K562 (cell line): ENCODE measurements around the gene OSM. TPM values are rescaled to one million over a fixed set of nuclear protein-coding genes. Genes with fewer than 3 reads are reported as not detected.

Source experiments
- ATAC-seq: fragments of 200-7000 bp; cut with Tn5 transposase; 3 replicates; pipeline ENCODE4 v1.9.1; 2020; ENCODE audit warnings: moderate library complexity
- BruUV-seq: library from RNA; stranded (reverse); fragments of 400-500 nt; replicated peaks from 2 replicates; lab custom pipeline; 2021; lab: Mats Ljungman, UMichigan
- CTCF ChIA-PET: fragments of 300-600 bp; formaldehyde crosslinking; extraction: SDS; loops from one replicate; lab custom pipeline; 2021; ENCODE audit warnings: low intra/inter-chr PET ratio; lab: Yijun Ruan, JAX
- POLR2A ChIA-PET: fragments of 300-600, 350-650 bp; sonication (Branson Sonifier 250); formaldehyde crosslinking; extraction: SDS; loops from one replicate; lab custom pipeline; 2021; ENCODE audit warnings: antibody characterized with exemption, inconsistent platforms; lab: Yijun Ruan, JAX
- DNase-seq, 4 experiments: peaks; one replicate each; pipeline versions ENCODE4 v3.0.0 to v3.0.0-alpha.2; 2011 to 2018; ENCODE audit warnings: low spot score in 3 of 4, mixed read lengths in 3 of 4; ENCODE audit errors: extremely low read depth in 1 of 4
- FAIRE-seq: peaks from 2 replicates; lab custom pipeline; 2011; peaks lifted over from hg19 to GRCh38; lab: Jason Lieb, UNC
- H2AFZ ChIP-seq: 2 replicates; pipeline ENCODE4 v1.6.0; 2011; ENCODE audit warnings: low read depth, low read length, control low read depth, inconsistent platforms
- H3K27ac ChIP-seq: fragments of 200-600 bp; 3 replicates; pipeline ENCODE4 v1.8.0; 2011; ENCODE audit warnings: low read depth, mild to moderate bottlenecking, control low read depth, inconsistent platforms, low read length, moderate library complexity, mixed read lengths; ENCODE audit errors: extremely low read depth
- H3K27me3 ChIP-seq, 2 experiments: fragments of 300-600 bp in 1 of 2; 2 replicates in 1 of 2; 3 replicates in 1 of 2; pipeline versions ENCODE4 v1.6.0 to v1.8.0; 2011; ENCODE audit warnings: inconsistent platforms in 2 of 2, low read length in 2 of 2, mild to moderate bottlenecking in 1 of 2, mixed read lengths in 1 of 2, moderate library complexity in 1 of 2; ENCODE audit not compliant: control insufficient read depth in 2 of 2, insufficient read depth in 2 of 2
- H3K36me3 ChIP-seq: fragments of 300-600 bp; 3 replicates; pipeline ENCODE4 v1.8.0; 2011; ENCODE audit warnings: mild to moderate bottlenecking, low read length, inconsistent platforms; ENCODE audit not compliant: control insufficient read depth, insufficient read depth
- H3K4me1 ChIP-seq, 2 experiments: fragments of 200-600 bp in 1 of 2; replicated peaks in 1 of 2; 2 replicates in 1 of 2; 3 replicates in 1 of 2; pipeline versions ENCODE4 v1.5.1 to v1.8.0; 2011; ENCODE audit warnings: inconsistent platforms in 2 of 2, low read length in 2 of 2, mild to moderate bottlenecking in 1 of 2, mixed read lengths in 1 of 2, moderate library complexity in 1 of 2; ENCODE audit not compliant: control insufficient read depth in 2 of 2, insufficient read depth in 2 of 2
- H3K4me2 ChIP-seq: 2 replicates; pipeline ENCODE4 v1.6.1; 2011; ENCODE audit warnings: low read length, control low read depth, inconsistent platforms, mixed read lengths; ENCODE audit not compliant: insufficient read depth
- H3K4me3 ChIP-seq: fragments of 200-600 bp; sonication (generic), shearing (Covaris generic); 2 replicates; pipeline ENCODE4 v1.5.1; 2016; ENCODE audit warnings: control low read depth, inconsistent platforms
- H3K79me2 ChIP-seq: fragments of 200-600 bp; 3 replicates; pipeline ENCODE4 v1.8.0; 2011; ENCODE audit warnings: low read length, inconsistent platforms; ENCODE audit not compliant: control insufficient read depth, insufficient read depth
- H3K9ac ChIP-seq, 2 experiments: 2 replicates each; pipeline versions ENCODE4 v1.6.0 to v1.6.1; 2011; ENCODE audit warnings: low read depth in 2 of 2, low read length in 2 of 2, control low read depth in 1 of 2, inconsistent platforms in 1 of 2, mild to moderate bottlenecking in 1 of 2, mixed read lengths in 1 of 2; ENCODE audit not compliant: insufficient read depth in 1 of 2
- H3K9me1 ChIP-seq: one replicate; pipeline ENCODE4 v1.6.0; 2011; ENCODE audit warnings: inconsistent platforms, mild to moderate bottlenecking, low read length, moderate library complexity; ENCODE audit not compliant: control insufficient read depth, insufficient read depth
- H3K9me3 ChIP-seq: replicated peaks from 2 replicates; pipeline ENCODE4 v1.5.1; 2011; ENCODE audit warnings: low read depth, low read length, inconsistent platforms; ENCODE audit not compliant: control insufficient read depth, insufficient read depth
- H4K20me1 ChIP-seq: replicated peaks from 2 replicates; pipeline ENCODE4 v1.6.1; 2011; ENCODE audit warnings: low read length, inconsistent platforms, mixed read lengths; ENCODE audit not compliant: control insufficient read depth, insufficient read depth
- BCOR ChIP-seq: fragments of 450-650 bp; IDR thresholded peaks from 2 replicates; pipeline ENCODE4 v1.6.1; 2016
- JUND ChIP-seq, 2 experiments: IDR thresholded peaks; 2 replicates in 1 of 2; 3 replicates in 1 of 2; pipeline ENCODE4 v1.6.1; 2011; ENCODE audit warnings: borderline replicate concordance in 2 of 2, low read depth in 2 of 2, low read length in 2 of 2, improper control_type of control experiment in 1 of 2, missing biosample characterization in 1 of 2, missing genetic modification characterization in 1 of 2, missing genetic modification reagents in 1 of 2
- ZNF707 ChIP-seq: fragments of 250-450 bp; sonication (Bioruptor Pico); conservative IDR thresholded peaks from 2 replicates; pipeline ENCODE4 v1.8.0; 2022; ENCODE audit warnings: inconsistent platforms, mild to moderate bottlenecking, moderate library complexity
- ZSCAN32 ChIP-seq: fragments of 450-650 bp; formaldehyde crosslinking; IDR thresholded peaks from 2 replicates; pipeline ENCODE4 v1.4.0; 2020; ENCODE audit warnings: mild to moderate bottlenecking, moderate library complexity
- WGBS: fragments of 100-300 bp; shearing (Covaris generic); methylation state at CpG from one replicate; pipeline ENCODE4 v1.1.6; 2016; ENCODE audit warnings: low coverage, mixed read lengths; ENCODE audit not compliant: insufficient coverage; ENCODE audit errors: missing lambda C conversion rate; 5-methylcytosine and 5-hydroxymethylcytosine counted together
- in situ Hi-C: fragments of 300-500 bp; cut with MboI; formaldehyde crosslinking; loops from 4 replicates; pipeline ENCODE4 v1.15.0; 2018; ENCODE audit warnings: inconsistent platforms, mixed read lengths
- intact Hi-C: fragments of 100-400 bp; cut with micrococcal nuclease; formaldehyde crosslinking; loops from 2 replicates; pipeline ENCODE4 v1.14.2; 2022
- polyA plus RNA-seq, 8 experiments: library from polyadenylated mRNA; depleted of rRNA in 4 of 8; stranded (reverse) in 5 of 8; unstranded in 3 of 8; fragments of >200 nt; fragmentation: Nextera tagmentation in 2 of 8; fragmentation: Illumina TruSeq in 1 of 8; extraction: Ambion mirVana in 2 of 8; extraction: Trizol in 1 of 8; gene quantifications; 2 replicates each; pipeline versions ENCODE4 v1.2.1 to v1.2.3, GENCODE V29; 2011 to 2014; ENCODE audit warnings: inconsistent platforms in 1 of 8, missing spikeins in 1 of 8
- total RNA-seq, 7 experiments: library from RNA; depleted of rRNA in 6 of 7; stranded (reverse); fragments of >200 nt in 6 of 7; fragmentation: Illumina TruSeq in 2 of 7; extraction: Trizol in 2 of 7; gene quantifications; 2 replicates each; pipeline versions ENCODE4 v1.2.1 to v1.2.3, GENCODE V29; 2011 to 2021; ENCODE audit warnings: low replicate concordance in 1 of 7

OSM gene
- total and polyA plus RNA-seq, 9 of the 15 experiments (the other 6 are each of a cell fraction or from before 2014, with no cell fraction given), result 0.22 TPM; not detected in 8

- Histone ChIP-seq H3K36me3 (no peaks in the 10 kb centered on the region), H3K9me3 (no peaks in the 10 kb centered on the region), H3K27me3 (peaks cover 0 to 60% of the 10 kb centered on the region in 2 experiments; a peak in 2 of 5 replicates), H3K4me2 (no peak overlapping the region), H3K9ac (no peak overlapping the region), H2AFZ (no peak overlapping the region), H3K27ac (no peak overlapping the region), H4K20me1 (no peaks in the 10 kb centered on the region), H3K4me3 (no peak overlapping the region), H3K4me1 (peaks cover 0 to 17% of the 10 kb centered on the region in 2 experiments; a peak in 4 of 5 replicates), H3K9me1 (no peaks in the 10 kb centered on the region), H3K79me2 (no peaks in the 10 kb centered on the region)
- no peak for DNase-seq
- 0 out of 2 replicates have a peak, but pooled peaks have one; percentile 24 for TF ChIP-seq BCOR
- no peak for TF ChIP-seq ZNF707 (CRISPR knock-in tag)
- in situ Hi-C loops, result no loop called here
- BruUV-seq, result no TSS peak
- ChIA-PET CTCF (no interaction called here), POLR2A (no interaction called here)
- intact Hi-C loops, result no loop called here
- no peak for ATAC-seq
- 22% methylated on average over 7 of the region's 7 CpGs for WGBS
- FAIRE-seq, result no peak
Measured at GRCh38 chr22:30225220-30225927, 41.3 kb downstream of the OSM start.

GRCh38 chr22:30224161-30224857, 42.3 kb downstream of the OSM start:
- Histone ChIP-seq H3K4me3 (no peak overlapping the region), H3K79me2 (no peaks in the 10 kb centered on the region), H3K27ac (no peak overlapping the region), H3K4me2 (no peak overlapping the region), H3K27me3 (peaks cover 0 to 60% of the 10 kb centered on the region in 2 experiments; a peak in 2 of 5 replicates), H4K20me1 (no peaks in the 10 kb centered on the region), H3K9ac (no peak overlapping the region), H3K9me1 (no peaks in the 10 kb centered on the region), H3K36me3 (no peaks in the 10 kb centered on the region), H2AFZ (no peak overlapping the region), H3K4me1 (peaks cover 1 to 17% of the 10 kb centered on the region in 2 experiments; a peak in 4 of 5 replicates), H3K9me3 (no peaks in the 10 kb centered on the region)
- no TSS peak for BruUV-seq
- FAIRE-seq (no peak), ATAC-seq (peak; percentile 48; the same call in 2 of the 3 replicates), DNase-seq (no peak)
- in situ Hi-C loops, result no loop called here
- intact Hi-C loops, result no loop called here
- 1% methylated on average over 10 of the region's 11 CpGs for WGBS
- ChIA-PET CTCF (no interaction called here), POLR2A (no interaction called here)
- TF ChIP-seq JUND (IDR thresholded peaks at IDR 0.05; ENCODE audit: borderline replicate concordance, low read depth, low read length) (0 out of 2 replicates have a peak, but pooled peaks have one; percentile 20), JUND (tag; IDR thresholded peaks at IDR 0.05; ENCODE audit: borderline replicate concordance, low read depth, low read length) (no peak), ZSCAN32 (CRISPR knock-in tag) (no peak)
